ENCODE results near the gene FAM107A. TPM values are rescaled to one million over a fixed set of nuclear protein-coding genes. Genes with fewer than 3 reads are reported as not detected.

FAM107A gene
- total and polyA plus RNA-seq, 2 of the 4 experiments (the other 2 are of a cell fraction), result not detected

GRCh38 chr3:58574682-58575081, 2.5 kb downstream of the FAM107A start:
- POLR2A ChIA-PET (ENCODE audit: unreplicated experiment), result no interaction called here
- no peak overlapping the region for H3K4me3 ChIP-seq (ENCODE audit: insufficient read depth, low read depth, low read length)
- H2BK120ac ChIP-seq (ENCODE audit: low read depth, low read length), result no peak overlapping the region
- no peaks in the 10 kb centered on the region for H3K9me1 ChIP-seq (ENCODE audit: insufficient read depth, low read length)
- H4K5ac ChIP-seq (ENCODE audit: low read depth, low read length), result no peak overlapping the region
- H3K56ac ChIP-seq (ENCODE audit: extremely low read depth, insufficient read depth, low read length), result no peak overlapping the region
- H3K9me3 ChIP-seq (ENCODE audit: control insufficient read depth, insufficient read depth, low read length), result peaks cover 5% of the 10 kb centered on the region; the same call in 1 of the 2 replicates
- no peak overlapping the region for H3K14ac ChIP-seq (replicated peaks; ENCODE audit: low read depth, low read length)
- DNase-seq, result no peak
- intact Hi-C loops (cut with micrococcal nuclease) (no loop called here), in situ Hi-C loops (cut with MboI; ENCODE audit: low sequenced_read_pairs) (loop anchor here (25.0 kb wide), 1 partner anchor 413 kb away; no protein-coding TSS in a partner anchor), dilution Hi-C loops (cut with HindIII; ENCODE audit: low sequenced_read_pairs, unreplicated experiment) (no loop called here)
- peaks cover 18% of the 10 kb centered on the region for H3K27me3 ChIP-seq (ENCODE audit: control insufficient read depth, insufficient read depth, low read length)
- CTCF ChIA-PET, result interaction anchor here (0.8 kb wide), 1 partner anchor 10 kb away, joined by 4 read pairs; no protein-coding TSS in a partner anchor
- ATAC-seq (ENCODE audit: low read depth), result no peak
- H2BK20ac ChIP-seq (ENCODE audit: low read depth, low read length), result no peak overlapping the region
- H2BK15ac ChIP-seq (ENCODE audit: low read depth, low read length), result no peak overlapping the region
- H2AK5ac ChIP-seq (ENCODE audit: low read depth, low read length), result no peak overlapping the region
- H3K27ac ChIP-seq (ENCODE audit: insufficient read depth, low read length), result no peak overlapping the region
- no peaks in the 10 kb centered on the region for H3K79me1 ChIP-seq (ENCODE audit: low read depth in 1 of 2, low read length in 2 of 2)
- no peak overlapping the region for H4K91ac ChIP-seq (ENCODE audit: insufficient read depth, low read depth, low read length)
- no peaks in the 10 kb centered on the region for H3K36me3 ChIP-seq (ENCODE audit: control insufficient read depth, insufficient read depth, low read length)
- H3K4ac ChIP-seq (ENCODE audit: low read depth, low read length), result no peak overlapping the region
- H2BK5ac ChIP-seq (ENCODE audit: low read depth, low read length, poor library complexity, severe bottlenecking), result no peak overlapping the region
- no peaks in the 10 kb centered on the region; the same call in 1 of the 2 replicates for H3K4me1 ChIP-seq (ENCODE audit: control insufficient read depth, insufficient read depth, low read length)
- no peak overlapping the region for H3K4me2 ChIP-seq (ENCODE audit: low read depth, low read length)
- BruUV-seq (replicated peaks), result no TSS peak
- no peak overlapping the region for H3K23ac ChIP-seq (ENCODE audit: low read depth, low read length)
- no peak overlapping the region for H3K18ac ChIP-seq (ENCODE audit: low read depth, low read length)
- H3K9ac ChIP-seq (ENCODE audit: low read depth, low read length), result no peak overlapping the region
- WGBS, 2 experiments (ENCODE audit: extremely low coverage in 2 of 2, insufficient read length in 1 of 2), result no CpG with 5 or more reads among the region's 4 CpGs
- H2AFZ ChIP-seq (replicated peaks; ENCODE audit: low read length, poor library complexity), result no peak overlapping the region
- H2AK9ac ChIP-seq (replicated peaks; ENCODE audit: low read depth, low read length, poor library complexity), result no peak overlapping the region
- TF ChIP-seq CEBPB (IDR thresholded peaks at IDR 0.05; ENCODE audit: low read depth, low read length) (no peak), MAFK (IDR thresholded peaks at IDR 0.05; ENCODE audit: low read depth, low read length) (no peak), POLR2A (IDR thresholded peaks at IDR 0.05; ENCODE audit: low read depth, low read length) (no peak), FOS (IDR thresholded peaks at IDR 0.05; ENCODE audit: low read depth, low read length) (no peak), MXI1 (IDR thresholded peaks at IDR 0.05; ENCODE audit: borderline replicate concordance, low read depth, low read length) (no peak), CTCF (conservative IDR thresholded peaks at IDR 0.05; ENCODE audit: low read depth, low read length) (no peak), CHD1 (IDR thresholded peaks at IDR 0.05; ENCODE audit: low read depth, low read length) (no peak), USF2 (IDR thresholded peaks at IDR 0.05; ENCODE audit: low read depth, low read length) (no peak), BHLHE40 (IDR thresholded peaks at IDR 0.05; ENCODE audit: low read depth, low read length) (no peak), RAD21 (IDR thresholded peaks at IDR 0.05; ENCODE audit: low read length) (no peak), SMC3 (IDR thresholded peaks at IDR 0.05; ENCODE audit: low read depth, low read length) (no peak), RCOR1 (IDR thresholded peaks at IDR 0.05; ENCODE audit: insufficient replicate concordance, low read length) (no peak)
- H4K8ac ChIP-seq (ENCODE audit: low read depth in 2 of 2, low read length in 2 of 2), result no peak overlapping the region
- H4K20me1 ChIP-seq (ENCODE audit: insufficient read depth, low read length), result no peaks in the 10 kb centered on the region

Measured in IMR-90 (cell line).